D721Med (cell line): ENCODE results near the gene TEAD4.

ENCODE experiments used
- DNase-seq: peaks from one replicate; pipeline ENCODE4 v3.0.0; 2011; ENCODE audit warnings: low spot score; ENCODE audit not compliant: insufficient read length
- FAIRE-seq: peaks from 2 replicates; lab custom pipeline; 2011; peaks lifted over from hg19 to GRCh38; lab: Jason Lieb, UNC
- CTCF ChIP-seq: IDR thresholded peaks from 2 replicates; pipeline ENCODE4 v1.5.1; 2012; ENCODE audit warnings: mild to moderate bottlenecking, control low read depth; ENCODE audit not compliant: insufficient read depth; ENCODE audit errors: missing control alignments

TEAD4 gene

GRCh38 chr12:2997989-2998670 lies 38.9 kb downstream of the TEAD4 start:
- no peak for FAIRE-seq

GRCh38 chr12:2998789-2999264 lies 39.6 kb downstream of the TEAD4 start:
- no peak for TF ChIP-seq CTCF
- FAIRE-seq, result no peak

More at GRCh38 chr12:2997989-2998670, 38.9 kb downstream of the TEAD4 start:
- no peak for TF ChIP-seq CTCF
- DNase-seq, result no peak

GRCh38 chr12:2999265-2999841 lies 40.2 kb downstream of the TEAD4 start:
- no peak for DNase-seq
- no peak for TF ChIP-seq CTCF
- no peak for FAIRE-seq

More at GRCh38 chr12:2998789-2999264, 39.6 kb downstream of the TEAD4 start:
- no peak for DNase-seq

- FAIRE-seq (no peak), DNase-seq (no peak)
- no peak for TF ChIP-seq CTCF
Observed at GRCh38 chr12:3000548-3001275, 41.5 kb downstream of the TEAD4 start.

GRCh38 chr12:3002646-3003045 lies 43.4 kb downstream of the TEAD4 start:
- no peak for FAIRE-seq
- no peak for TF ChIP-seq CTCF
- no peak for DNase-seq

GRCh38 chr12:3003357-3003992 lies 44.3 kb downstream of the TEAD4 start:
- TF ChIP-seq CTCF, result no peak
- FAIRE-seq (no peak), DNase-seq (no peak)
